Fibroblast of pulmonary artery (primary cell): ENCODE data around the gene DUSP22.

Source experiments
- DNase-seq: peaks from one replicate; pipeline ENCODE4 v3.0.0-alpha.2; 2010; ENCODE audit warnings: low read depth
- H3K4me3 ChIP-seq: replicated peaks from 2 replicates; pipeline ENCODE4 v1.5.1; 2011; ENCODE audit warnings: low read depth, mild to moderate bottlenecking, control low read depth, low read length, moderate library complexity
- TF ChIP-seq, protein P1 (sequence below): IDR thresholded peaks from 2 replicates; pipeline ENCODE4 v1.5.1; 2011; ENCODE audit warnings: mild to moderate bottlenecking, control low read depth, low read length, inconsistent platforms; ENCODE audit errors: missing control alignments

The DUSP22 gene

DNA sequence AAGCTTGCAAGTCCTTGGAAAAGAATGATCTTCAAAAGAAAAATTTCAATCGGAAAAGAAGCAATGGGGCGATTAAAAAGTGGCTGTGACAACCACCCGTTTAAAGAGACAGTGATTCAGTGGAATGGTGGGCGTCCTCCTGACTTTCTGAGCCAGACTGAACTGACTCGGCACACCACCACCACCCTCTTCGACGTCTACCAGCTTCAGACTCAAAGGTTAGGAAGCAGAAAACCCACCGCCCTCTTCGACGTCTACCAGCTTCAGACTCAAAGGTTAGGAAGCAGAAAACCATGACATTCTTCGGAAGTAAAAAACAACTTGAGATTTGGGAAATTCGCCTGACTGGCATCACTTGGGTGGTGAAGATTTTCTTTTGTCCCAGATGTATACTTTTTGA, 71.0 kb downstream of the DUSP22 start:
- DNase-seq = no peak
- H3K4me3 ChIP-seq = no peak overlapping the region
- TF ChIP-seq, protein P1, sequence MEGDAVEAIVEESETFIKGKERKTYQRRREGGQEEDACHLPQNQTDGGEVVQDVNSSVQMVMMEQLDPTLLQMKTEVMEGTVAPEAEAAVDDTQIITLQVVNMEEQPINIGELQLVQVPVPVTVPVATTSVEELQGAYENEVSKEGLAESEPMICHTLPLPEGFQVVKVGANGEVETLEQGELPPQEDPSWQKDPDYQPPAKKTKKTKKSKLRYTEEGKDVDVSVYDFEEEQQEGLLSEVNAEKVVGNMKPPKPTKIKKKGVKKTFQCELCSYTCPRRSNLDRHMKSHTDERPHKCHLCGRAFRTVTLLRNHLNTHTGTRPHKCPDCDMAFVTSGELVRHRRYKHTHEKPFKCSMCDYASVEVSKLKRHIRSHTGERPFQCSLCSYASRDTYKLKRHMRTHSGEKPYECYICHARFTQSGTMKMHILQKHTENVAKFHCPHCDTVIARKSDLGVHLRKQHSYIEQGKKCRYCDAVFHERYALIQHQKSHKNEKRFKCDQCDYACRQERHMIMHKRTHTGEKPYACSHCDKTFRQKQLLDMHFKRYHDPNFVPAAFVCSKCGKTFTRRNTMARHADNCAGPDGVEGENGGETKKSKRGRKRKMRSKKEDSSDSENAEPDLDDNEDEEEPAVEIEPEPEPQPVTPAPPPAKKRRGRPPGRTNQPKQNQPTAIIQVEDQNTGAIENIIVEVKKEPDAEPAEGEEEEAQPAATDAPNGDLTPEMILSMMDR = no peak

DNA sequence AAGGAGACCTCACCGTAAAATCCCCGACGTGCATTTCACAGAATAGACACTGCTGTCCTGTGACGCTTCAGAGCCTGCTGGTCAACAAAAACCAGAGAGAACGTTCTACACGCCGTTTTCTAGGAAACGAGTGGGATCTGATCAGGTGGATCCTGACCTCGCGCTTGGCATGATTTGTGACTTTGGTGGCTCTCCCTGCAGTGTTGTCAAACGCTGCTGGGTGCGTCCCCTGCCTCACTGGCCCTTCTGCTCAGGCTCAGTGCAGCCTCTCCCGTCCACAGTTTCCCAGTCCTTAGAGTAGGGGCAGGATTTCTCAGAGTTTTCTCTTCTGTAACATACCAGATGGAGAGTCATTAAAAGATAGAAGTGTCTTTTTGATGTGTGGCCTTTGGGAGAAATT, 71.6 kb downstream of the DUSP22 start:
- no peak overlapping the region for H3K4me3 ChIP-seq
- no peak for DNase-seq
- TF ChIP-seq, protein P1 = no peak

DNA sequence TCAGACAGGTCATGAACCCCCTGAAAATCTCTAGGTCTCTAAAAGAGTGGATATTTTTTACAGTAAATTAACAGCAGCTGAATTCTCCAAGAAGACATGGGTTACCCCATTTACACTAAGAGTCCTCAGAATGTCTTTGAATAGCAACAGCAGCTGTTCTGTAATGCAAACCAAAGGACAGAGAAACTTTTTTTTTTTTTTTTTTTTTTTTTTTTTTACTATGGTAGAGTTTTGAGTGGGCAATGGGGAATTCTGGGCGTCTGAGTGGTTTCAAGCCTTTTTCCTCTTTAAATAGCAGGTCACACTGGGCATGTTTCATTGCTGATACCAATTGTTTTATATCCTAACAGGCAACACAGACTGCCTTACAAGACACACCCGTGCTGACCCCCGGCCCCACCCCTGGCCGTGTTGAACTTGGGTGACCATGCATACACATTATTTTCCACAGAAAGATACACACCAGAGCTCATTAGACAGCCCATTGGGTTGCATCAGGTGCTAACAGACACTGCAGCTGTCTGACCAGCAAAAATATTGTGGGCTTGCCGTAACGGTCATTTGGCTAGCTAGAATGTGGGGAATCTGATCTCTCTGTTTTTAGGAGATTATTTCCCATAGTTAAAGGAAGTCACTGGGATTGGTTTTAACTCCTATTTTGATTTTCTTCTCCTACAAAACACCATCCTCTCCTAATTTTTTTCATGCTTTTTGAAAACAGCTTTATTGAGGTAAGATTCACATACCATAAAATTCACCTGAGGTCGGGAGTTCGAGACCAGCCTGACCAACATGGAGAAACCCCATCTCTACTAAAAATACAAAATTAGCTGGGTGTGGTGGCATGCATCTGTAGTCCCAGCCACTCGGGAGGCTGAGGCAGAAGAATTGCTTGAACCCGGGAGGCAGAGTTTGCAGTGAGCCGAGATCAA, 72.6 kb downstream of the DUSP22 start:
- TF ChIP-seq, protein P1 = no peak
- no peak for DNase-seq

DNA sequence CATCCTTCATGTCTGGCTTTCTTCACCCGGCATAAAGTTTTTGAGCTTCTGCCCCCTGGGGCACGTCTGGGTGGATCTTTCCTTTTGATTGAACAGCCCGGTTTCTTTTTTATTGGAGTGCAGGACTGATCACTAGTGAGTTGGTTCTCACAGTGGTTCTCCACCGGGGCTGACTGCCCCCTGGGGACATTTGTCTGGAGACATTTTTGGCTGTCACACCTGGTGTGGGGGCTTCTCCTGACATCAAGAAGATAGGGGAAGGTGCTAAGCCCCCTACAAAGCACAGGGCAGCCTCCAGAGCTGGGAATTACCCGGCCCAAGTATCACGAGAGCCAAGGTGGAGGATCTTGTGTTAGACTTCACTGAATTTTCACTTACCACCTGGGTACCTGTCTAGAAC, 73.5 kb downstream of the DUSP22 start:
- DNase-seq = no peak
- TF ChIP-seq, protein P1 = no peak
- no peak overlapping the region for H3K4me3 ChIP-seq

More for the DNA sequence above, 72.6 kb downstream of the DUSP22 start:
- H3K4me3 ChIP-seq = no peak overlapping the region

DNA sequence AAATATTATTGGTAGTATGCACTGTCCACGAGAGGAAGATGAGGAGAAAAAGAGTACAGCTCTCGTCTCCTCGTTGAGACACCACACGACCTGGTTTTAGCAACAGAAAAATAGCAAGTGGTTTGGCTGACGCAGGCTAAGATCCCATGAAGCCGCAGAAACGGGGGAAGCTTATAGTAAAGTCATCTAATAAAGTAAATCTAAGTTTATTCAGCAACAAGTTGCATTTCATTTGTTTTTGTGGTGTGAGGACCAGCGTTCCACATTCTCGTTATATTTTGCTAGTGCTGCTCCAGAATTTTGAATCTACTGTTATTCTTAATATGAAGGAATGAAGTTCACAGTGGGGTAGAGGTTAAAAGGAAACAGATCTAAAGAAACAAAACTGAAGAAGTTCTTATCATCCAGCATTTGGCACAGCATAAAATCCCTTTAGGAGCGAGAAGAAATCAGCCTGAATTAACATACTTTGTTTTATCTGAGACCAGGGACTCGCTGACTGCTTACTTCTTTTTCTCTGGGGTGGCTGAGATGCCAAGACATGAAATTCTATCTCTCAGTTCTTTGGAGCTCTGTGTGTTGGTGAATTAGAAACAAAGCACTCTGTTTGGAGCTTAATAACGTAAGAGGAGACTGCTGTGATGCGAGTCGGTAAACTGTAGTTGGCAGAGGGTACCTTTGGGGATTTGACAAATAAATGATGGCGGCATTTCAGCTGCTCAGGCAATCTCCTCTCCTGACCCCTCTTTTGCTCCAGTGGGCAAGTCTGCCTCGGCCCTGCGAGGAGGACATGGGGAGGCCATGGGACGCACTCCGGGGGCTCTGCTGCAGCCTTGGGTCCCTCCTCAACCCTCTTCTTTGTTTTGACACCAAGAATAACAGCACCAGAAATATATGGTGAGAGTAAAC, 74.4 kb downstream of the DUSP22 start:
- H3K4me3 ChIP-seq = no peak overlapping the region
- no peak for DNase-seq
- TF ChIP-seq, protein P1 = no peak

DNA sequence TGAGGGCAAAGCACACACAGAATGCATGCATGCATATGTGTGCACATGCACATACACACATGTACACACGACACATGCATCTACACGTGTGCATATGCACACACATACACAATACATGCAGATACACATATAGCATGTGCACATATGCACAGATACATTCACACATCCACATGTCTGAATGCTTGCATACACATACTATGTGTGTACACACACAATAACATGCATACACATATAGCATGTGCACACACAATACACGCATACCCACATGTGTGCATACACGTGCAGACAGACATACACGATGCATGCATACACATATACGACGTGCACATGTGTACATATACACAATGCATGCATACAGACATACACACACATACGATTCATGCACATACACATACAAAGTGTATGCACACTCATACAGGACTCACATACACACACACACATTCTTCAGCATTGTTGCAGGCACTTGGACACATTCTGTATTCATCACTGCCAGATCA, 75.1 kb downstream of the DUSP22 start:
- no peak overlapping the region for H3K4me3 ChIP-seq
- DNase-seq = no peak
- TF ChIP-seq, protein P1 = no peak
